ENCODE measurements around the gene HOXC4.

DNA sequence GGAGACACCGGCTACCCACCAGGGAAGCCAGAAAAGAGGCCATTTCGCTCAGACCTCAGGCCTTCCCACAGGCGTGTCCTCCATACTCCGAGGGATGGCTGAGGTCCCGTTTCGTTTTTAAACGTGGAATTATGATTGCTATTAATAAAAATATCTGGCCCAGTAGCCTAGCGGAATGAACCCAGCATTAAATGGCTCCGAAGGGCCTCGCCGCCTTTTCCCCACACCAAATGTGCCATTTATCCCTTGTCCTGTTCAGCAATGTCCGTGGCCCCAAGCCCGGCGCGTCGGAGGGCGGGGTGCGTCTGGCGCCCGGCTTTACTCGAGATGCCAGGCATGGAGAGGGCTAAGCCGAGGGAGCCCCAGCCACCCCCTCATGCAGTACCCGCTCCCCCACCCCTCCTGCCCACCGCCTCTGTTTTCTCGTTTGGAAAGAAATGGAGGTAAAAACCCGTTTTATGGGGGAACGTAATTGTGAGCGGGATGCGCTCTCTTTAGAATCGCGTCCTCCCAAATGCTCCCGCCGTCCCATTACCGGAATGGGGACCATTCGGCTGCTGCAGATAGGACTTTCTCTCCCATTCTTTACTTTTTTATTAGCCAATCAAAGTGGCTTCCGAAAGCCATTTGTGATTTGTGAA is 39.1 kb upstream of the HOXC4 start:
- TF ChIP-seq, protein P1, sequence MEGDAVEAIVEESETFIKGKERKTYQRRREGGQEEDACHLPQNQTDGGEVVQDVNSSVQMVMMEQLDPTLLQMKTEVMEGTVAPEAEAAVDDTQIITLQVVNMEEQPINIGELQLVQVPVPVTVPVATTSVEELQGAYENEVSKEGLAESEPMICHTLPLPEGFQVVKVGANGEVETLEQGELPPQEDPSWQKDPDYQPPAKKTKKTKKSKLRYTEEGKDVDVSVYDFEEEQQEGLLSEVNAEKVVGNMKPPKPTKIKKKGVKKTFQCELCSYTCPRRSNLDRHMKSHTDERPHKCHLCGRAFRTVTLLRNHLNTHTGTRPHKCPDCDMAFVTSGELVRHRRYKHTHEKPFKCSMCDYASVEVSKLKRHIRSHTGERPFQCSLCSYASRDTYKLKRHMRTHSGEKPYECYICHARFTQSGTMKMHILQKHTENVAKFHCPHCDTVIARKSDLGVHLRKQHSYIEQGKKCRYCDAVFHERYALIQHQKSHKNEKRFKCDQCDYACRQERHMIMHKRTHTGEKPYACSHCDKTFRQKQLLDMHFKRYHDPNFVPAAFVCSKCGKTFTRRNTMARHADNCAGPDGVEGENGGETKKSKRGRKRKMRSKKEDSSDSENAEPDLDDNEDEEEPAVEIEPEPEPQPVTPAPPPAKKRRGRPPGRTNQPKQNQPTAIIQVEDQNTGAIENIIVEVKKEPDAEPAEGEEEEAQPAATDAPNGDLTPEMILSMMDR (IDR thresholded peaks at IDR 0.05; ENCODE audit: insufficient read depth, low read depth, low read length) = no peak
- TF ChIP-seq EZH2 (IDR thresholded peaks at IDR 0.05; ENCODE audit: insufficient read depth, low read length) = peak; percentile 23
